ENCODE measurements around the gene BOD1. TPM values are rescaled to one million over a fixed set of nuclear protein-coding genes. Genes with fewer than 3 reads are reported as not detected.
A peak's percentile ranks its signal among the peaks of the same experiment; 100 is the strongest.

The BOD1 gene
- total RNA-seq (2021; fragmentation: NEBNext Ultra II Directional; extraction: Animal tissue kit (Norgen Biotek cat#: 25700)) = 143 and 149 TPM in 2 replicates
- polyA plus RNA-seq (2011; rRNA removed) = 83.1 and 107 TPM in 2 replicates
- polyA plus RNA-seq (2011; cell fraction: cytosol; rRNA removed) = 127 TPM
- polyA plus RNA-seq (2011; cell fraction: nucleus; rRNA removed) = 58.0 TPM
- 133 to 170 TPM (median 136 TPM) in 4 replicates for polyA plus RNA-seq (2012, experiment 1 of 2)
- polyA plus RNA-seq (2012, experiment 2 of 2) = 111 TPM
- 117 TPM for polyA plus RNA-seq (2013, experiment 1 of 2)
- 117 TPM for polyA plus RNA-seq (2013, experiment 2 of 2)
- polyA minus RNA-seq (2011; rRNA and poly(A)+ RNA removed) = 114 and 131 TPM in 2 replicates
- polyA minus RNA-seq (2011; cell fraction: cytosol; rRNA and poly(A)+ RNA removed) = 68.5 TPM
- 60.4 TPM for polyA minus RNA-seq (2011; cell fraction: nucleus; rRNA and poly(A)+ RNA removed)
- long read RNA-seq, experiment 1, transcript BOD1-202 (4 exons, 1,562 nt) = major isoform, 81 of 153 reads
- long read RNA-seq, experiment 1, transcript BOD1-207 (2 exons, 736 nt) = minor isoform, 10 of 153 reads
- long read RNA-seq, experiment 1, partial matches to known transcripts = 4 of 153 reads
- long read RNA-seq, experiment 1, other reads (novel, unspliced or antisense) = 56 of 153 reads
- long read RNA-seq, experiment 2, transcript BOD1-207 (2 exons, 736 nt) = major isoform, 5 of 8 reads
- long read RNA-seq, experiment 2, partial matches to known transcripts = 0 of 8 reads
- long read RNA-seq, experiment 2, other reads (novel, unspliced or antisense) = 2 of 8 reads

DNA sequence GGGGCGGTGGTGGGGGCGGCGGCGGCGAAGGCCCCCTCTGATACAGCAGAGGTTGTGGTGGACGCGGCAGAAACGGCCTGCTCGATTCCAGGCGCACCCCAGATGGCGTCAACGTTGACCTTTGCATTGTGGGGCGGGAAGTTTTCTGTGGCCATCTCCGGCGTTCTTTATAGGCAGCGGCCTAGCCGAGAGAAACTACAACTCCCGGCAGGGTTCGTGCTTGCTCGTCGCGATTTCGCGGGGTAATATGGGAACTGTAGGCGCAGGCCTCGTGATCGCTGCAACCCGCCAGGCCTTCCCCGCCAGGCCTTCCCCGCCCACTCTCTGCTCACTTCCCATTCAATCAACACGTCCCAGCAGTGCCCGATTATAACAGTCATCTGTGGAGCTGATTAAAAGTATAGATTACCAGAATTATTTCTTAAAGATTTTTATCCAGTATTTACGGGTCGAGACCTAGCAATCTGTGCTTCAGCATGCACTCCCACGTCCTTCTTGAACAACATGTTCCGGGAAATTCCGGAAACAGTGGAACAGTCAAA, at the start of gene BOD1:
TSS of gene BOD1 (minus strand) at position 74 of the 542 bp plus-strand sequence. CDS start 214 bp downstream, outside the sequence.
- H3K4me2 ChIP-seq (ENCODE audit: insufficient read depth in 1 of 2, low read depth in 2 of 2, low read length in 2 of 2) = peak within 1 kb of the TSS; percentile 80 to 86
- no peaks in the 10 kb centered on the region for H3K27me3 ChIP-seq (replicated peaks in 1 of 4; ENCODE audit: control insufficient read depth in 3 of 4, extremely low read depth in 1 of 4, insufficient read depth in 3 of 4, low read length in 3 of 4)
- H4K8ac ChIP-seq (ENCODE audit: extremely low read depth, insufficient read depth, low read length) = peak within 1 kb of the TSS; percentile 96
- no peak within 1 kb of the TSS for H3K4ac ChIP-seq (replicated peaks; ENCODE audit: insufficient read length, low read depth, low read length)
- no peaks in the 10 kb centered on the region for H3K9me3 ChIP-seq (ENCODE audit: insufficient read depth in 2 of 2, low read depth in 1 of 2, low read length in 1 of 2)
- peak; percentile 89 to 92 for DNase-seq (ENCODE audit: low read depth in 1 of 2, low spot score in 2 of 2)
- peak within 1 kb of the TSS; percentile 76 for H3K27ac ChIP-seq (ENCODE audit: low read depth, low read length)
- H3K18ac ChIP-seq (ENCODE audit: extremely low read depth, low read length) = no peak within 1 kb of the TSS; the same call in 1 of the 2 replicates
- no peak within 1 kb of the TSS; the same call in 1 of the 2 replicates for H2BK5ac ChIP-seq (ENCODE audit: low read depth, low read length)
- H4K91ac ChIP-seq (replicated peaks; ENCODE audit: insufficient read length, low read length) = peak within 1 kb of the TSS; percentile 76
- no peak within 1 kb of the TSS for H2AFZ ChIP-seq (ENCODE audit: low read length)
- no peak within 1 kb of the TSS for H2BK120ac ChIP-seq (replicated peaks; ENCODE audit: low read depth, low read length)
- H3K4me3 ChIP-seq (ENCODE audit: extremely low read depth in 1 of 4, insufficient read depth in 2 of 4, low read depth in 3 of 4, low read length in 4 of 4) = peak within 1 kb of the TSS; percentile 82 to 95 (median 86)
- ChIA-PET CTCF (ENCODE audit: partially characterized antibody) (interaction anchor here (0.7 to 4.0 kb wide), 28 partner anchors 10 to 707 kb away, joined by 3 to 26 read pairs (median 4); no protein-coding TSS in a partner anchor), POLR2A (ENCODE audit: partially characterized antibody) (interaction anchor here (0.7 to 2.9 kb wide), 11 partner anchors 11 to 358 kb away, joined by 3 to 25 read pairs (median 4); partner anchors contain the start of gene STC2)
- no peak within 1 kb of the TSS for H3K23ac ChIP-seq (ENCODE audit: insufficient read length)
- H4K5ac ChIP-seq (ENCODE audit: insufficient read length, low read depth, low read length) = peak within 1 kb of the TSS; percentile 94
- no peak within 1 kb of the TSS for H2AK5ac ChIP-seq (ENCODE audit: low read depth, low read length)
- peaks cover 2 to 14% (median 11%) of the 10 kb centered on the region in 4 experiments; a peak in 4 of 7 replicates for H3K4me1 ChIP-seq (replicated peaks in 1 of 4; ENCODE audit: control insufficient read depth in 3 of 4, insufficient read depth in 4 of 4, low read length in 3 of 4)
- H2BK15ac ChIP-seq (ENCODE audit: low read length) = no peak within 1 kb of the TSS
- peaks cover 11% of the 10 kb centered on the region for H3K23me2 ChIP-seq (ENCODE audit: low read depth, low read length)
- peaks cover 20% of the 10 kb centered on the region for H3K79me1 ChIP-seq (ENCODE audit: low read depth, low read length)
- H3K9ac ChIP-seq (replicated peaks in 1 of 4; ENCODE audit: extremely low read depth in 1 of 4, low read depth in 3 of 4, low read length in 3 of 4) = peak within 1 kb of the TSS; percentile 84 to 95 (median 86)
- H2BK12ac ChIP-seq (ENCODE audit: low read depth, low read length) = no peak within 1 kb of the TSS; the same call in none of the 2 replicates
- peaks cover 3 to 20% (median 12%) of the 10 kb centered on the region in 4 experiments; a peak in 6 of 8 replicates for H3K36me3 ChIP-seq (ENCODE audit: control insufficient read depth in 2 of 4, insufficient read depth in 4 of 4, low read length in 3 of 4)
- H3K79me2 ChIP-seq (ENCODE audit: control insufficient read depth in 1 of 2, insufficient read depth in 2 of 2, low read length in 2 of 2) = peaks cover 40 to 45% of the 10 kb centered on the region in 2 experiments
- no peak within 1 kb of the TSS for H2BK20ac ChIP-seq (ENCODE audit: low read length)
- WGBS, 2 experiments (ENCODE audit: extremely low coverage in 1 of 2, insufficient coverage in 1 of 2, insufficient read length in 1 of 2, insufficient replicate concordance in 2 of 2, low coverage in 1 of 2, low lambda C conversion rate in 2 of 2, missing lambda C conversion rate in 1 of 2) = 9% methylated on average over 29 of the region's 37 CpGs; no CpG with 5 or more reads in 1 of the 2 experiments
- H4K20me1 ChIP-seq (replicated peaks in 1 of 2; ENCODE audit: control insufficient read depth in 1 of 2, insufficient read depth in 2 of 2, low read length in 2 of 2) = peaks cover 15 to 25% of the 10 kb centered on the region in 2 experiments
- FAIRE-seq = no peak
- peak within 1 kb of the TSS; percentile 59 for H3K56ac ChIP-seq (replicated peaks; ENCODE audit: insufficient read length, low read depth, low read length)
- H3K14ac ChIP-seq (ENCODE audit: insufficient read length) = no peak within 1 kb of the TSS
- TF ChIP-seq, protein P1, sequence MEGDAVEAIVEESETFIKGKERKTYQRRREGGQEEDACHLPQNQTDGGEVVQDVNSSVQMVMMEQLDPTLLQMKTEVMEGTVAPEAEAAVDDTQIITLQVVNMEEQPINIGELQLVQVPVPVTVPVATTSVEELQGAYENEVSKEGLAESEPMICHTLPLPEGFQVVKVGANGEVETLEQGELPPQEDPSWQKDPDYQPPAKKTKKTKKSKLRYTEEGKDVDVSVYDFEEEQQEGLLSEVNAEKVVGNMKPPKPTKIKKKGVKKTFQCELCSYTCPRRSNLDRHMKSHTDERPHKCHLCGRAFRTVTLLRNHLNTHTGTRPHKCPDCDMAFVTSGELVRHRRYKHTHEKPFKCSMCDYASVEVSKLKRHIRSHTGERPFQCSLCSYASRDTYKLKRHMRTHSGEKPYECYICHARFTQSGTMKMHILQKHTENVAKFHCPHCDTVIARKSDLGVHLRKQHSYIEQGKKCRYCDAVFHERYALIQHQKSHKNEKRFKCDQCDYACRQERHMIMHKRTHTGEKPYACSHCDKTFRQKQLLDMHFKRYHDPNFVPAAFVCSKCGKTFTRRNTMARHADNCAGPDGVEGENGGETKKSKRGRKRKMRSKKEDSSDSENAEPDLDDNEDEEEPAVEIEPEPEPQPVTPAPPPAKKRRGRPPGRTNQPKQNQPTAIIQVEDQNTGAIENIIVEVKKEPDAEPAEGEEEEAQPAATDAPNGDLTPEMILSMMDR (IDR thresholded peaks at IDR 0.05; ENCODE audit: control extremely low read depth in 1 of 3, insufficient read depth in 1 of 3, low read depth in 1 of 3, low read length in 3 of 3) = no peak
- TF ChIP-seq ATF2 (IDR thresholded peaks at IDR 0.05; ENCODE audit: low read length) (no peak), CTBP2 (IDR thresholded peaks at IDR 0.05; ENCODE audit: borderline replicate concordance, insufficient read depth, insufficient read length, low read length) (no peak), JUN (IDR thresholded peaks at IDR 0.05; ENCODE audit: low read depth, low read length) (no peak)

Data from H1 (cell line).